Prostate gland (tissue), 2 donors: ENCODE results near the gene ZDHHC11.
"Not testable (repeated sequence)": the region's sequence is repeated elsewhere in the genome, so short reads cannot be mapped to it uniquely, and the experiment has no call there.

ENCODE experiments used
- POLR2A ChIP-seq: fragments of 450-650 bp; IDR thresholded peaks from one replicate; pipeline ENCODE4 v1.6.1; 2016; ENCODE audit warnings: antibody characterized with exemption, mild to moderate bottlenecking
- POLR2AphosphoS5 ChIP-seq: sonication (generic); formaldehyde crosslinking; IDR thresholded peaks from one replicate; pipeline ENCODE4 v1.6.1; 2017; ENCODE audit warnings: antibody characterized with exemption
- TF ChIP-seq, protein P1 (sequence below), 4 experiments: fragments of 200-600 bp in 2 of 4; fragments of 450-650 bp in 2 of 4; sonication (generic) in 2 of 4; IDR thresholded peaks; 1 replicate in 3 of 4; 2 replicates in 1 of 4; pipeline ENCODE4 v1.5.1; 2016 to 2019; ENCODE audit warnings: antibody characterized with exemption in 4 of 4, mild to moderate bottlenecking in 2 of 4, moderate library complexity in 2 of 4

DNA sequence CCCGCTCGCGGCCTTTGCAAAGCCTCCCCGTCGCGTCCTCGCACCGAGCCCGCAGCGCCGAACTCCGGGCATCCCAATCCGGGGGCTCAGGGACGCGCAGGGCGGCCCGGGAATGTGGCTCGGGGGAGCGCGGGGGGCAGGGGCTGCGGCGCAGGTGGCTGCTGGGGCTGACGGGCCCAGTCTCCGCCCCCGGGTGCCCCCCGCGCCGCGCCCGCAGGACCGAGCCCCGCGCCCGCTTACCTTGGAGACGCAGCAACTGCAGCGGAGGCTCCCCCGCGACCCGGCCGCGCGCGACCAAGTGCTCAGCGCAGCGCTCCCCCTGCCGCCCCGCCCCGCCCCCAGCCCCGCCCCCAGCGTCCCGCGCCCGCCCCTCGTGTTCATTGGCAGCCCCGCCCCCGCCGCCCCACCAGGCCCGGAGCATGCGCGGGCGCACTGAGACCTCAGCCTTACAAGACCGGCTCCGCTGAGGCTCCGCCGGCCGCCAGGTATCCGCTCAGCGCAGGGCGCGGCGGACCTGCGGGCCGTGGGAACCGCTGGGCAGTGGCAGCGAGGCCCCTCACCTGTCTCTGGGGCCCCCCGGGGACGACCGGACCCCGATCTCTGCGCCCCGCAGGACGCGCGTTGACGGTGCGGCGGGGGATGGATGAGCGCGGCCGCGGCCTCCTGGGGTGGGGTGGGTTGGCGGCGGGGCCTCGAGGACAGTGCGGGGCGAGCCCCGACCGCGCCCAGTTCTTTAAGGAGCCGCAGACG lies 66.2 kb downstream of the ZDHHC11 start, which contains the start of gene ZDHHC11B:
- TF ChIP-seq, protein P1, sequence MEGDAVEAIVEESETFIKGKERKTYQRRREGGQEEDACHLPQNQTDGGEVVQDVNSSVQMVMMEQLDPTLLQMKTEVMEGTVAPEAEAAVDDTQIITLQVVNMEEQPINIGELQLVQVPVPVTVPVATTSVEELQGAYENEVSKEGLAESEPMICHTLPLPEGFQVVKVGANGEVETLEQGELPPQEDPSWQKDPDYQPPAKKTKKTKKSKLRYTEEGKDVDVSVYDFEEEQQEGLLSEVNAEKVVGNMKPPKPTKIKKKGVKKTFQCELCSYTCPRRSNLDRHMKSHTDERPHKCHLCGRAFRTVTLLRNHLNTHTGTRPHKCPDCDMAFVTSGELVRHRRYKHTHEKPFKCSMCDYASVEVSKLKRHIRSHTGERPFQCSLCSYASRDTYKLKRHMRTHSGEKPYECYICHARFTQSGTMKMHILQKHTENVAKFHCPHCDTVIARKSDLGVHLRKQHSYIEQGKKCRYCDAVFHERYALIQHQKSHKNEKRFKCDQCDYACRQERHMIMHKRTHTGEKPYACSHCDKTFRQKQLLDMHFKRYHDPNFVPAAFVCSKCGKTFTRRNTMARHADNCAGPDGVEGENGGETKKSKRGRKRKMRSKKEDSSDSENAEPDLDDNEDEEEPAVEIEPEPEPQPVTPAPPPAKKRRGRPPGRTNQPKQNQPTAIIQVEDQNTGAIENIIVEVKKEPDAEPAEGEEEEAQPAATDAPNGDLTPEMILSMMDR (IDR thresholded peaks at IDR 0.05): not testable (repeated sequence)
- peak; percentile 46 for TF ChIP-seq POLR2AphosphoS5
- peak; percentile 58 for TF ChIP-seq POLR2A
